ENCODE results near the gene RETN. TPM values are rescaled to one million over a fixed set of nuclear protein-coding genes. Genes with fewer than 3 reads are reported as not detected.

RETN gene
- polyA plus RNA-seq, 2 of the 4 experiments (the other 2 are of a cell fraction) = not detected

- TF ChIP-seq HMGXB4 (CRISPR knock-in tag; IDR thresholded peaks at IDR 0.05; ENCODE audit: borderline replicate concordance) (no peak), CBX2 (IDR thresholded peaks at IDR 0.05; ENCODE audit: borderline replicate concordance, low read depth) (no peak)
These were observed 39.3 kb upstream of the RETN start, which contains the start of the genes PET100 and XAB2 (continued) for GRCh38 chr19:7629347-7630054.

GRCh38 chr19:7631577-7631976 is 37.3 kb upstream of the RETN start:
- DNase-seq (ENCODE audit: low read depth in 1 of 2, low spot score in 1 of 2) (no peak), ATAC-seq (no peak), FAIRE-seq (no peak)
- ChIA-PET CTCF (interaction anchor here (1.0 to 2.4 kb wide), 4 partner anchors 20 to 277 kb away, joined by 3 to 7 read pairs (median 4); partner anchors contain the start of gene TRAPPC5), POLR2A (no interaction called here)
- TF ChIP-seq HOXB13 (CRISPR knock-in tag; IDR thresholded peaks at IDR 0.05; ENCODE audit: low read depth) (no peak), HEYL (CRISPR knock-in tag; IDR thresholded peaks at IDR 0.05) (no peak), PHF8 (IDR thresholded peaks at IDR 0.05; ENCODE audit: borderline replicate concordance, low read depth) (no peak), HDAC2 (IDR thresholded peaks at IDR 0.05) (no peak), E2F6 (IDR thresholded peaks at IDR 0.05; ENCODE audit: borderline replicate concordance, low read depth) (no peak)
- H3K4me3 ChIP-seq = no peak overlapping the region
- peaks cover 14% of the 10 kb centered on the region; the same call in 1 of the 3 replicates for H3K4me1 ChIP-seq
- H3K27ac ChIP-seq = no peak overlapping the region
- H3K4me2 ChIP-seq = no peak overlapping the region
- WGBS (ENCODE audit: missing lambda C conversion rate) = 72% methylated on average over 8 of the region's 12 CpGs
- H3K9me3 ChIP-seq = no peaks in the 10 kb centered on the region

- Histone ChIP-seq H3K9me3 (no peaks in the 10 kb centered on the region), H3K4me1 (peaks cover 14% of the 10 kb centered on the region; the same call in 1 of the 3 replicates), H3K27ac (no peak overlapping the region), H3K4me2 (no peak overlapping the region), H3K4me3 (no peak overlapping the region)
- ChIA-PET CTCF (interaction anchor here (1.3 to 2.2 kb wide), 2 partner anchors 48 to 64 kb away, joined by 5 to 12 read pairs; partner anchors contain the start of gene TRAPPC5), POLR2A (interaction anchor here (2.3 kb wide), 1 partner anchor 8 kb away, joined by 6 read pairs; no protein-coding TSS in a partner anchor)
- 87% methylated on average over 15 of the region's 40 CpGs for WGBS (ENCODE audit: missing lambda C conversion rate)
- DNase-seq (ENCODE audit: low read depth in 1 of 2, low spot score in 1 of 2) (no peak), ATAC-seq (no peak), FAIRE-seq (no peak)
- TF ChIP-seq SREBF2 (IDR thresholded peaks at IDR 0.05) (no peak), TP53 (CRISPR knock-in tag; IDR thresholded peaks at IDR 0.05) (no peak), NPAS2 (CRISPR knock-in tag; IDR thresholded peaks at IDR 0.05; ENCODE audit: borderline replicate concordance) (no peak), HOXB13 (CRISPR knock-in tag; IDR thresholded peaks at IDR 0.05; ENCODE audit: low read depth) (no peak), ZC3H11A (IDR thresholded peaks at IDR 0.05) (no peak), REST (IDR thresholded peaks at IDR 0.05) (no peak), NFE2L2 (conservative IDR thresholded peaks at IDR 0.05; ENCODE audit: low read length) (no peak), EHF (CRISPR knock-in tag; IDR thresholded peaks at IDR 0.05) (no peak), HEYL (CRISPR knock-in tag; IDR thresholded peaks at IDR 0.05) (no peak), JUNB (IDR thresholded peaks at IDR 0.05) (no peak), CBX8 (IDR thresholded peaks at IDR 0.05) (no peak), CTCF (IDR thresholded peaks at IDR 0.05) (no peak), ESRRA (IDR thresholded peaks at IDR 0.05; ENCODE audit: borderline replicate concordance, low read length) (no peak), FOSL2 (IDR thresholded peaks at IDR 0.05) (no peak), FOSL2 (CRISPR knock-in tag; IDR thresholded peaks at IDR 0.05) (no peak)
These were observed 36.3 kb upstream of the RETN start for GRCh38 chr19:7632340-7633203.
